ENCODE measurements around the gene ROBO1.

Gene ROBO1

GRCh38 chr3:78644847-78645246 lies 1123.0 kb downstream of the ROBO1 start:
- no peak for DNase-seq (ENCODE audit: low read depth, low spot score)
- H3K4me3 ChIP-seq, result no peak overlapping the region

GRCh38 chr3:78642226-78643035 lies 1125.4 kb downstream of the ROBO1 start:
- no peaks in the 10 kb centered on the region for H3K9me3 ChIP-seq (ENCODE audit: low read depth, low read length)
- no peak overlapping the region for H3K27ac ChIP-seq
- H3K9ac ChIP-seq (ENCODE audit: insufficient read length), result no peak overlapping the region
- no peak overlapping the region for H3K4me3 ChIP-seq
- H3K36me3 ChIP-seq (ENCODE audit: insufficient read depth, low read length), result no peaks in the 10 kb centered on the region
- TF ChIP-seq FOXP2 (optimal IDR thresholded peaks at IDR 0.05; ENCODE audit: control extremely low read depth, extremely low read length, insufficient read depth) (no peak), POLR2AphosphoS5 (IDR thresholded peaks at IDR 0.05; ENCODE audit: borderline replicate concordance, low read depth, low read length) (no peak), EZH2 (IDR thresholded peaks at IDR 0.05) (no peak)
- DNase-seq (ENCODE audit: low read depth, low spot score), result no peak

More at GRCh38 chr3:78644847-78645246, 1123.0 kb downstream of the ROBO1 start:
- no peak for TF ChIP-seq POLR2AphosphoS5 (IDR thresholded peaks at IDR 0.05; ENCODE audit: borderline replicate concordance, low read depth, low read length)
- no peak for TF ChIP-seq FOXP2 (optimal IDR thresholded peaks at IDR 0.05; ENCODE audit: control extremely low read depth, extremely low read length, insufficient read depth)
- TF ChIP-seq EZH2 (IDR thresholded peaks at IDR 0.05), result no peak
- Histone ChIP-seq H3K27ac (no peak overlapping the region), H3K9me3 (ENCODE audit: low read depth, low read length) (no peaks in the 10 kb centered on the region), H3K36me3 (ENCODE audit: insufficient read depth, low read length) (no peaks in the 10 kb centered on the region), H3K9ac (ENCODE audit: insufficient read length) (no peak overlapping the region)

GRCh38 chr3:78641703-78642102 lies 1126.1 kb downstream of the ROBO1 start:
- no peak for DNase-seq (ENCODE audit: low read depth, low spot score)
- Histone ChIP-seq H3K4me3 (no peak overlapping the region), H3K9me3 (ENCODE audit: low read depth, low read length) (no peaks in the 10 kb centered on the region), H3K9ac (ENCODE audit: insufficient read length) (no peak overlapping the region), H3K36me3 (ENCODE audit: insufficient read depth, low read length) (no peaks in the 10 kb centered on the region), H3K27ac (no peak overlapping the region)
- TF ChIP-seq FOXP2 (optimal IDR thresholded peaks at IDR 0.05; ENCODE audit: control extremely low read depth, extremely low read length, insufficient read depth) (no peak), POLR2AphosphoS5 (IDR thresholded peaks at IDR 0.05; ENCODE audit: borderline replicate concordance, low read depth, low read length) (no peak), EZH2 (IDR thresholded peaks at IDR 0.05) (no peak)

GRCh38 chr3:78634316-78634715 lies 1133.5 kb downstream of the ROBO1 start:
- Histone ChIP-seq H3K9me3 (ENCODE audit: low read depth, low read length) (no peaks in the 10 kb centered on the region), H3K36me3 (ENCODE audit: insufficient read depth, low read length) (0 out of 2 replicates have a peak, but pooled peaks cover 3% of the 10 kb centered on the region), H3K4me3 (no peak overlapping the region), H3K27ac (no peak overlapping the region), H3K9ac (ENCODE audit: insufficient read length) (no peak overlapping the region)
- no peak for TF ChIP-seq EZH2 (IDR thresholded peaks at IDR 0.05)
- no peak for TF ChIP-seq FOXP2 (optimal IDR thresholded peaks at IDR 0.05; ENCODE audit: control extremely low read depth, extremely low read length, insufficient read depth)
- no peak for TF ChIP-seq POLR2AphosphoS5 (IDR thresholded peaks at IDR 0.05; ENCODE audit: borderline replicate concordance, low read depth, low read length)
- no peak for DNase-seq (ENCODE audit: low read depth, low spot score)

- no peak for TF ChIP-seq POLR2AphosphoS5 (IDR thresholded peaks at IDR 0.05; ENCODE audit: borderline replicate concordance, low read depth, low read length)
- no peak overlapping the region for H3K4me3 ChIP-seq
- H3K9ac ChIP-seq (ENCODE audit: insufficient read length), result no peak overlapping the region
- no peaks in the 10 kb centered on the region for H3K9me3 ChIP-seq (ENCODE audit: low read depth, low read length)
- DNase-seq (ENCODE audit: low read depth, low spot score), result no peak
- H3K36me3 ChIP-seq (ENCODE audit: insufficient read depth, low read length), result 0 out of 2 replicates have a peak, but pooled peaks cover 3% of the 10 kb centered on the region
- H3K27ac ChIP-seq, result no peak overlapping the region
Observed at GRCh38 chr3:78633626-78634025, 1134.2 kb downstream of the ROBO1 start.

GRCh38 chr3:78632925-78633553 lies 1134.8 kb downstream of the ROBO1 start:
- 0 out of 2 replicates have a peak, but pooled peaks cover 3% of the 10 kb centered on the region for H3K36me3 ChIP-seq (ENCODE audit: insufficient read depth, low read length)
- TF ChIP-seq POLR2AphosphoS5 (IDR thresholded peaks at IDR 0.05; ENCODE audit: borderline replicate concordance, low read depth, low read length) (no peak), EZH2 (IDR thresholded peaks at IDR 0.05) (no peak), FOXP2 (optimal IDR thresholded peaks at IDR 0.05; ENCODE audit: control extremely low read depth, extremely low read length, insufficient read depth) (no peak)

GRCh38 chr3:78629544-78629943 lies 1138.3 kb downstream of the ROBO1 start:
- no peak overlapping the region for H3K4me3 ChIP-seq
- no peaks in the 10 kb centered on the region for H3K9me3 ChIP-seq (ENCODE audit: low read depth, low read length)
- TF ChIP-seq FOXP2 (optimal IDR thresholded peaks at IDR 0.05; ENCODE audit: control extremely low read depth, extremely low read length, insufficient read depth) (no peak), POLR2AphosphoS5 (IDR thresholded peaks at IDR 0.05; ENCODE audit: borderline replicate concordance, low read depth, low read length) (no peak), EZH2 (IDR thresholded peaks at IDR 0.05) (no peak)
- DNase-seq (ENCODE audit: low read depth, low spot score), result no peak
- no peak overlapping the region for H3K27ac ChIP-seq
- H3K9ac ChIP-seq (ENCODE audit: insufficient read length), result no peak overlapping the region
- 0 out of 2 replicates have a peak, but pooled peaks cover 3% of the 10 kb centered on the region for H3K36me3 ChIP-seq (ENCODE audit: insufficient read depth, low read length)

More at GRCh38 chr3:78632925-78633553, 1134.8 kb downstream of the ROBO1 start:
- no peaks in the 10 kb centered on the region for H3K9me3 ChIP-seq (ENCODE audit: low read depth, low read length)
- H3K27ac ChIP-seq, result no peak overlapping the region
- H3K9ac ChIP-seq (ENCODE audit: insufficient read length), result no peak overlapping the region
- no peak for DNase-seq (ENCODE audit: low read depth, low spot score)
- H3K4me3 ChIP-seq, result no peak overlapping the region

GRCh38 chr3:78621061-78621716 lies 1146.6 kb downstream of the ROBO1 start:
- no peak for TF ChIP-seq FOXP2 (optimal IDR thresholded peaks at IDR 0.05; ENCODE audit: control extremely low read depth, extremely low read length, insufficient read depth)
- no peak for TF ChIP-seq POLR2AphosphoS5 (IDR thresholded peaks at IDR 0.05; ENCODE audit: borderline replicate concordance, low read depth, low read length)
- no peak overlapping the region for H3K9ac ChIP-seq (ENCODE audit: insufficient read length)
- no peaks in the 10 kb centered on the region for H3K36me3 ChIP-seq (ENCODE audit: insufficient read depth, low read length)

More at GRCh38 chr3:78621061-78621716, 1146.6 kb downstream of the ROBO1 start:
- Histone ChIP-seq H3K27ac (no peak overlapping the region), H3K9me3 (ENCODE audit: low read depth, low read length) (no peaks in the 10 kb centered on the region), H3K4me3 (no peak overlapping the region)
- no peak for DNase-seq (ENCODE audit: low read depth, low spot score)

All from SK-N-MC (cell line).